ENCODE measurements around the gene COLEC11. TPM values are rescaled to one million over a fixed set of nuclear protein-coding genes. Genes with fewer than 3 reads are reported as not detected.

Gene COLEC11
- total and polyA plus RNA-seq, 2 of the 13 experiments (the other 11 are each of a cell fraction or from before 2014, with no cell fraction given) = 1.5 to 3.0 TPM

- no peak; the same call in 1 of the 2 replicates for TF ChIP-seq ZNF777 (CRISPR knock-in tag; IDR thresholded peaks at IDR 0.05)
- TF ChIP-seq ZNF549 (CRISPR knock-in tag; IDR thresholded peaks at IDR 0.05) = peak; percentile 45; the same call in 1 of the 2 replicates
- no peak for TF ChIP-seq ZNF781 (CRISPR knock-in tag; IDR thresholded peaks at IDR 0.05; ENCODE audit: borderline replicate concordance, not compliant biosample characterization)
- TF ChIP-seq FOXC1 (CRISPR knock-in tag; IDR thresholded peaks at IDR 0.05; ENCODE audit: borderline replicate concordance) = no peak
- no peak for TF ChIP-seq ZNF879 (CRISPR knock-in tag; IDR thresholded peaks at IDR 0.05)
- TF ChIP-seq HNF1A (IDR thresholded peaks at IDR 0.05; ENCODE audit: low read depth) = no peak
- TF ChIP-seq HNF1A (CRISPR knock-in tag; IDR thresholded peaks at IDR 0.05; ENCODE audit: borderline replicate concordance) = peak; percentile 78; the same call in 1 of the 2 replicates
- peak; percentile 32; the same call in 1 of the 2 replicates for TF ChIP-seq HIVEP1 (CRISPR knock-in tag; IDR thresholded peaks at IDR 0.05)
- no peak; the same call in 1 of the 2 replicates for TF ChIP-seq ARNT2 (CRISPR knock-in tag; IDR thresholded peaks at IDR 0.05; ENCODE audit: low read depth)
- TF ChIP-seq MTA1 (CRISPR knock-in tag; IDR thresholded peaks at IDR 0.05; ENCODE audit: borderline replicate concordance) = peak; percentile 83
- TF ChIP-seq ZNF317 (CRISPR knock-in tag; IDR thresholded peaks at IDR 0.05) = no peak
- no peak for TF ChIP-seq SNRNP70 (IDR thresholded peaks at IDR 0.05; ENCODE audit: low read depth, low read length)
- TF ChIP-seq ZNF281 (CRISPR knock-in tag; IDR thresholded peaks at IDR 0.05; ENCODE audit: borderline replicate concordance) = 0 out of 2 replicates have a peak, but pooled peaks have one; percentile 3
- no peak for TF ChIP-seq ZNF567 (CRISPR knock-in tag; IDR thresholded peaks at IDR 0.05; ENCODE audit: borderline replicate concordance)
- TF ChIP-seq HMGXB4 (CRISPR knock-in tag; IDR thresholded peaks at IDR 0.05; ENCODE audit: borderline replicate concordance in 1 of 2, low read depth in 1 of 2) = peak; percentile 60 to 81; a peak in 3 of 4 replicates
- TF ChIP-seq ZNF468 (CRISPR knock-in tag; IDR thresholded peaks at IDR 0.05) = peak; percentile 43; the same call in 1 of the 2 replicates
- TF ChIP-seq GABPB1 (CRISPR knock-in tag; IDR thresholded peaks at IDR 0.05) = peak; percentile 71; the same call in 1 of the 2 replicates
- no peak for TF ChIP-seq ZNF30 (CRISPR knock-in tag; IDR thresholded peaks at IDR 0.05)
These were observed 9.4 kb upstream of the COLEC11 start (continued) for GRCh38 chr2:3585261-3586109.
